ENCODE results near the gene ADAM29. TPM values are rescaled to one million over a fixed set of nuclear protein-coding genes. Genes with fewer than 3 reads are reported as not detected.

ADAM29 gene
- total and polyA plus RNA-seq, 2 experiments from 2014 or later, result not detected

- TF ChIP-seq ZNF114 (CRISPR knock-in tag; IDR thresholded peaks at IDR 0.05) (no peak), STAT1 (IDR thresholded peaks at IDR 0.05; ENCODE audit: unreplicated experiment) (no peak), JUNB (IDR thresholded peaks at IDR 0.05; ENCODE audit: unreplicated experiment) (no peak), POLR2AphosphoS5 (IDR thresholded peaks at IDR 0.05; ENCODE audit: low read depth) (no peak), NANOG (IDR thresholded peaks at IDR 0.05; ENCODE audit: borderline replicate concordance) (no peak), ZNF331 (CRISPR knock-in tag; IDR thresholded peaks at IDR 0.05; ENCODE audit: low read depth) (no peak), ETS1 (IDR thresholded peaks at IDR 0.05) (no peak), REST (IDR thresholded peaks at IDR 0.05; ENCODE audit: unreplicated experiment) (no peak), EZH2phosphoT487 (IDR thresholded peaks at IDR 0.05; ENCODE audit: unreplicated experiment) (no peak), CTCF (conservative IDR thresholded peaks at IDR 0.05; ENCODE audit: low read depth in 2 of 2) (no peak), CREB1 (CRISPR knock-in tag; IDR thresholded peaks at IDR 0.05; ENCODE audit: low read depth) (no peak), ZNF462 (CRISPR knock-in tag; IDR thresholded peaks at IDR 0.05) (no peak), EZH2 (IDR thresholded peaks at IDR 0.05; ENCODE audit: low read depth, unreplicated experiment) (no peak)
- no peaks in the 10 kb centered on the region for H3K4me1 Mint-ChIP-seq
- no peaks in the 10 kb centered on the region for H3F3A ChIP-seq (replicated peaks; ENCODE audit: low read depth)
- no peaks in the 10 kb centered on the region for H4K20me1 ChIP-seq (replicated peaks; ENCODE audit: insufficient read depth)
- H3K27me3 Mint-ChIP-seq (ENCODE audit: insufficient read depth, low read depth, poor library complexity), result no peaks in the 10 kb centered on the region
- H3K27ac Mint-ChIP-seq, result no peak overlapping the region
- H3K9me2 ChIP-seq (ENCODE audit: insufficient read depth), result peaks cover 6% of the 10 kb centered on the region; the same call in 1 of the 2 replicates
- H3K36me3 Mint-ChIP-seq (ENCODE audit: low read depth), result peaks cover 6% of the 10 kb centered on the region; the same call in 2 of the 3 replicates
- no peaks in the 10 kb centered on the region for H3K79me2 ChIP-seq (replicated peaks; ENCODE audit: insufficient read depth)
- no peak overlapping the region for H2AFZ ChIP-seq
- H3K27me3 ChIP-seq (ENCODE audit: insufficient read depth), result no peaks in the 10 kb centered on the region
- no peak overlapping the region for H3K27ac ChIP-seq (ENCODE audit: low read depth)
- H3K9me3 Mint-ChIP-seq, result peaks cover 8% of the 10 kb centered on the region; the same call in 2 of the 3 replicates
- no peak overlapping the region for H3K4me2 ChIP-seq
- no peaks in the 10 kb centered on the region for H3K4me1 ChIP-seq (ENCODE audit: insufficient read depth)
- ATAC-seq, result no peak
- H3K36me3 ChIP-seq (ENCODE audit: insufficient read depth), result no peaks in the 10 kb centered on the region
- H3K4me3 ChIP-seq, result no peak overlapping the region
- no peak for DNase-seq (ENCODE audit: low spot score)
- no peak overlapping the region for H3K4me3 Mint-ChIP-seq
These were observed 5.1 kb upstream of the ADAM29 start for GRCh38 chr4:174912919-174913543.

All from GM23338 (cell line).